Activated CD4-positive, alpha-beta T cell treated with anti-CD3 and anti-CD28 coated beads, Interleukin-2, amount 50 U/mL, for 4 hours (primary cell): Measurements from ENCODE around the gene PLS1.
"Not testable (repeated sequence)": the region's sequence is repeated elsewhere in the genome, so short reads cannot be mapped to it uniquely, and the experiment has no call there.

ENCODE experiments used
- DNase-seq, 2 experiments: peaks; one replicate each; pipeline ENCODE4 v3.0.0-alpha.2; 2020

The PLS1 gene

DNA sequence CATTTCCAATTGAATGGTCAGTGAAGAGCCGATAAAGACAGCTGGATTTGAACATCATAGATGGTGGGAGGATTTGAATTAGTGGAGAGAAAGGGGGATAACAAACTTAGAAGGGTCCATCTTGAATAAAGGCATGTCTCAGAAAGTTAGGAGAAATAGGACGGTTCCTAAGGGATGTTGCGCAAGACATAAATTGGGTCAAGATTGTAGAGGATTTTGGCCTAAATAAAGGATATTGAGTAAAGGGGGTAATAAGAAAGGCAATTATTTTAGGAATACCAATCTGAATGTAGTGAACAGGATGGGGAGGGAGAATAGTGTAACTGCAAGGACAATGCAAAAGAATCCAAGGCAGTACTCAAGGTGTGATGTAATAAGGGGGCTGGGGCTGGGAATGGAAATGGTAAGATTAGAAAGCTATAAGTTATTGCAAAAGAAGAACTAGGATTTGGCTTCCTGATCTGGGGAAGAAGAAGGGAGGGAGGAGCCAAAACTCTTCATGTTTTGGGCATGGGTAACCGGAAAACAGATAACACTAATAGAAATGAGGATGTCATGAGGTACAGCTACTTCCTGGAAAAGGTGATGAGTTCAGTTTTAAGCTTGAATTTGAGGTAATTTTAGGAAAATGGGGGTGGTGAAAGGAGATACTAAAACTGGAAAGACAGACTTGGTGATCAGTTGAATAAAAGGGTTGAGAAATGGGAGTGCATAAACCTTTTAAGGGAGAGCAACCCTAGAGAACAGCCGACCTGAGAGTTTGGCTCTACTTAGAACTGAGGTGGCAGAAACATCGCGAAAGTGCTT is 110.3 kb downstream of the PLS1 start:
- DNase-seq: no peak

DNA sequence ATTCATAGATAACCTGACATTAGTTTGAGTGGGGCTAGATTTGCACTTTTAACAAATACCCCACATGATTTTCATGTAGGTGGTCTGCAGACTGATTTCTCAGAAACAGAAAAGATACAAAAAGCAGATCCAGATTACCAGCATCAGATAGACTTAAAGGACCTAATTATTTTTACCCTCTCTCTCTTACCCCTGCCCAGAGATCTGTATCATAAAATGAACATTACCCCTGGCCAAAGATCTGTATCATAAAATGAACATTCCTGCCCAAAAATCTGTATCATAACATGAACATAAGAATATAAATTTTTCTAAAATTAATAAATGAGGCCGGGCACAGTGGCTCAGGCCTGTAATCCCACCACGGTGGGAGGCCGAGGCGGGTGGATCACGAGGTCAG is 113.0 kb downstream of the PLS1 start:
- DNase-seq: no peak

DNA sequence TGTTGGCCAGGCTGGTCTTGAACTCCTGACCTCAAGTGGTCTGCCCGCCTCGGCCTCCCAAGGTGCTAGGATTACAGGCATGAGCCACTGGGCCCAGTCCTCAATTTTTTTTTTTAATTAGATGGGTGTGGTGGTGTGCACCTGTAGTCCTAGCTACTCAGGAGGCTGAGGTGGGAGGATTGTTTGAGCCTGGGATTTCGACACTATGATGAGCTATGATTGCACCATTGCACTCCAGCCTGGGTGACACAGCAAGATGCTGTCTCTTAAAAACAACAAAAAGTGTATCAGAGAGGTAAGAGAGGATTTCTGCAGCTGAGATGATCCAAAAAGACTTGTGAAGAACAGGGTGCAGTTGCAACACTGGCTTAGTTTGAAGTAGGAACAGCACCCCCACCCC is 118.7 kb downstream of the PLS1 start:
- DNase-seq: not testable (repeated sequence)

DNA sequence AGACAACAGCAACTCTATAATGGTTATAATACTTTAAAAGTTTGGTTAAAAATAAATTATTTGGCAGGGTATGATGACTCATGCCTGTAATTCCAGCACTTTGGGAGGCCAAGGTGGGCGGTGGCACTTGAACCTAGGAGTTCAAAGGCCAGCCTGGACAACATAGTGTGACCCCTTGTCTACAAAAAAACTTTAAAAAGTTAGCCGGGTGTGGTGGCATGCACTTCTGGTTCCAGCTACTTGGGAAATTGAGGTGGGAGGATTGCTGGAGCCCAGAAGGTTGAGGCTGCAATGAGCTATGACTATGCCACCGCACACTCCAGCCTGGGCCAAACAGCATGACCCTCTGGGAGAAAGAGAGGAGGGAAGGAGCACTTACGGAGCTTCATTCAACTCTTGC is 119.9 kb downstream of the PLS1 start:
- no peak for DNase-seq

DNA sequence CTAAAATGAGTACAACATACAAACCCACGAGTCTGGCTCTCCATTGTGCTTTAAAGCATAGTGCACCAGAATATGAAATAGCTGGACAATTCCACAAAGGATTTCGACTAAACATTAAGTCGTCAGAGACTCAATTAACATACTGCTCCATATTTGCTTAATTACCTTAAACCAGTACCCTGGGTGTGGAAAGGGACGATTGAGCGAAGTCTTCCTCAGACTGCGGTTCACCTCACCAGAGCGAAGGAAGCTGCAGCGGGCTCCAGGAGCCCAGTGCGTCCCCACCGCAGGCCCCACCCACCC is 127.4 kb downstream of the PLS1 start:
- DNase-seq: no peak

DNA sequence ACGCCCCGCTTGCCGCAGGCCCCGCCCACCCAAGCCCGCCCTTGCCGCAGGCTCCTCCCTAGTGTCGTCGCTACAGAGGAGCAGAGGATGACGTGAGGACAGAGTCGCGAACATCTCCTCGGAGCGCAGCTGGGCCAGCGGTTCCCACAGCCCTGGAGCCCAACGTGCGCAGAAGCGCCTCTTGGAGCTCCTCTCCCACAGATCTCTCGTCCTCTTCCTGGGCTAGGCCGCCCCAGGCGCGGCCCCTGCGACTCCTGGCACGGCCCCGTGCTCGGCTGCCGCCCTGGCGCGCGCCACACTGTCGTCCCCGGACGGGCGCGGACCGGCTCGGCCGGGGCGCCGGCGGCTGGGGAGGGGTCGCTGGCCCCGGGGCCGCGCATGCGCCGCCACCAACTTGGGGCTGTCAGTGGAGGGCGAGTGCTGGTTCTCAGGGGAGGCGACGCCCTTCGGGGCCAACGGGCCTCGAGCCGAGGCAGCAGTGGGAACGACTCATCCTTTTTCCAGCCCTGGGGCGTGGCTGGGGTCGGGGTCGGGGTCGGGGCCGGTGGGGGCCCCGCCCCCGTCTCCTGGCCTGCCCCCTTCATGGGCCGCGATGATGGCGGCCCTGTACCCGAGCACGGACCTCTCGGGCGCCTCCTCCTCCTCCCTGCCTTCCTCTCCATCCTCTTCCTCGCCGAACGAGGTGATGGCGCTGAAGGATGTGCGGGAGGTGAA is 127.9 kb downstream of the PLS1 start, which contains the start of gene TRPC1:
TSS of gene TRPC1 (plus strand) at position 67 of the 714 bp plus-strand sequence. CDS start at position 593, 526 bp downstream.
- peak; percentile 65 for DNase-seq

DNA sequence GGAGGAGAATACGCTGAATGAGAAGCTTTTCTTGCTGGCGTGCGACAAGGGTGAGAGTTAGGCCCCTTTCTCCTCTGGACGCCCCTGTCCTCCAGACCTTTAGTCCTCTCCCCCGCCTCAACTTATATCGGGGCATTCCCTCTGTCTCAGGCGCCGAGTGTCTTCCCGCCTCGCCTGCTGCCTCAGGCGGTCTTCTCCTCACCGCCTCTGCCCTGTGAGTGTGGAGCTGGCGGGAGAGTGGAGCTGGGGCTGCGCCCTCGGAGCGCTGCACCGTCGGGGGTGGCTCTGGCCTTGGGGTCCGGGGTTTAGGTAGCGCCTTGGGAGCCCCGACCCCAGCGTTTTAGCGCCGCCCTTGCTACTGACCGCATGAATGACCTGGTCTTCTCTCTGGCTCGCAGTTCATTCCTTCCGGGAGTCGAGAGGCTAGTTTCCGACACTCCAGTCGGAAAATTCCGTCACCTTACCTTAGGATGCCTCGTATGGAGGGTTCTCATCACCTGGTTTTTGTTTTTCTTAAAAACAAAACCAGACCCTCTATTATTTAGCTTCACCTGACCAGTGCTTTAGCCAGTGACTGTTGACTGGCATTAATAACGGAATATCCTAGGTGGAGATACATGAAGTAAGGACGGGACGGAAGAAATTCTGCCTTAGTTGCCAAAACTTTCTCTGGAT is 128.6 kb downstream of the PLS1 start:
- no peak for DNase-seq

DNA sequence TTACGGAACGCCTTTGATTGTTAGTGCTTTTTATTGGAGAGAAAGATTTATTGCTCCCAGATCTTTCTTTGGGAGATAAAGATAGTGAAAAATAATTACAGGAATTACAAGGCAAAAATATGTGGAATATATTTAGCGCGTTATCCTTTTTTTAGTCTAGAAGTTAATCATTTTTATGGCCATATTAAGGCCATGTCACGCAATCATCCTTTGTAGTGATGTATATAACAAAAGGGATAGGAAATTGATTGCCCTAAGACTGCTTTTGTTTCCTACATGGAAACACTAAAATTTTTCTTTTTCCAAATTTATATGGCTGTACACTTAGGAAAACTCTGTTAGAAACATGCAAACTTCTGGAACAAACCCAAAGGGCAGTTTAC is 129.2 kb downstream of the PLS1 start:
- no peak for DNase-seq

DNA sequence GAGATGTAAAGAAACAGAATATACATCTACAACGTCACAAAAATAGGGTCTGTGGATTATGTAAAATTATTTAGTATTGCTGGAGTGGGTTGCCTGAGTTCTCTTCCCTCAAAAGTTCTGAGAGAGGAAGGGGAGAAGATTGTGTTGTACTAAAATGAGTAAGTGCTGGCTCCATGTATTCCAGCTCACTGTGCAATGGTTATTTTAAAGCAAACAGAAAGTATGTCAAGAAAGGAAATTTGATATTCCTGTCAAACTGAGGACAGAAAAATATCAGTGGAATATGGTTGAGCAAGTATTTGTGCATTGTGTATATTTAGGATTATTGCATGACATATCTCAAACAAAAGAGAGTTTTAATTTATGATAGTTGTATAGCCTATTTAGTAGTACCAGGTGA is 129.8 kb downstream of the PLS1 start:
- no peak for DNase-seq

DNA sequence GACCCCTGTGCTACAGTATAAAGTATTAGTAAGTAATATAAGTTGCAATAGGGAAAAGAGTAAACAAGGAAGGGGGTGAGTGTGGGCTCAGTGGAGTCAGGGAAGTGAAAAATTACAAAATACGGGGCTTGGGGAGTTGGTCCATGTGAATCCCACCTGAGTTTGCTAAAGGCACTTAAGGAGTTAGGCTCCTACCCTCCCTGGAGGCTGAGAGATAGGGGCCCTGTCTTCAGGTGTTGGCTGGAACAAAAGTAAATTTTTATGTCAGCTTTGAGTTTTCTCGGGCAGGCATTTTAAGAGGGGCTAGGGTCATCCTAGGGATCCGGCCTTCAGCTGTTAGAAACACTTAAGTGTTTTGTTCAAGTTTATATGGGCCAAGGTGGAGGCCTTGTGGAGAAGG is 135.9 kb downstream of the PLS1 start:
- no peak for DNase-seq

DNA sequence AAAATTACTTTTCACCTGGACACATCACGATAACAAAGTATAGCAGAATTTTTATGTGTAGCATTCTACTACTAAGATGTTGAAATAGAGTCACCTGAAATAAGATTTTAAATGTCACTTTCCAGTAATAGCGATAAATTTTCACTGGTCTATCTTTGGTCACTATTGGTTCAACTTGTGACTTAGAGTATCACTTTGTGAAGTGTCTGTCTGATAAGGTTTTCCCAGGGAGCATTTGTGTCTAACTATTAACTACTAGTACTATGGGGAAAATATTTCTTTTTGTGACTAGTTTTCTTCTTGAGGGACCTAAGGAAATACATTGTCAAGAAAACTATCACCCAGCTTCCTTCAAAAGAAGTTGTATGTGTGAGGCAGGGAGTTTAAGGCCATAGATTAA is 138.6 kb downstream of the PLS1 start:
- DNase-seq: no peak

DNA sequence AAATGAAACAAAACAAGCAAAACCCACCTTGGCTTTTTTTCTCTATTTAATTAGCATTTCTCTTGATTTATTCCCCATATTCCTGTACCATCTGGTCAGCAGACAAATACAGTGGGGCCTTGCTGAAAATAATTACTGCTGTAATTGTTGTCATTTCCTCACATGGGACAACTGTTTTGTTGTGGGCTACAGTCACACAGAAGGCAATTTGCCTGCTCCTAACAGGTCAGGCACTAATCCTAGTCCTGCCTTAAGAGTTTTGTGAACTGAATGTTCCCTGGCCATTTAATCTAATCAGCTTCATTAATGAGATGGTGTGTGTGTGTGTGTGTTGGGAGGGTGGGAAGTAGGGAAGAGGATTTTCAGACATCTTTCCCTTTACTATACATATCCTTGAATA is 139.3 kb downstream of the PLS1 start:
- no peak for DNase-seq

DNA sequence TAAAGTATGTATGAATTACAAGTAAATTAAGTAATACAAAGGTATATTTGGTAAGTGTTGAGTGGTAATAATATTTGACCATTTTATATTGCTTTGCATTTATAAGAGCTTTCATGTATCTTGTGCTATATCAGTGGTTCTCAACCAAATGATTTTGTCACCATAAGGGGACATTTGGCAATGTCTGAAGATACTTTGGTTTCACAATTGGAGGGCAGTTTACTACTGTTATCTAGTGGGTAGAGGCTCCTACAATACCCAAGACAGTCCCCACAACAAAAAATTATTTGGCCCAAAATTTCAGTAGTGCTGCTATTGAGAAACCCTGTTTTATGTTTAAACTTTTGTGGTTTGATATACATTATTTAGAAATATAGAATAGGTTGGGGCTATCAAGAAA is 142.2 kb downstream of the PLS1 start:
- no peak for DNase-seq

DNA sequence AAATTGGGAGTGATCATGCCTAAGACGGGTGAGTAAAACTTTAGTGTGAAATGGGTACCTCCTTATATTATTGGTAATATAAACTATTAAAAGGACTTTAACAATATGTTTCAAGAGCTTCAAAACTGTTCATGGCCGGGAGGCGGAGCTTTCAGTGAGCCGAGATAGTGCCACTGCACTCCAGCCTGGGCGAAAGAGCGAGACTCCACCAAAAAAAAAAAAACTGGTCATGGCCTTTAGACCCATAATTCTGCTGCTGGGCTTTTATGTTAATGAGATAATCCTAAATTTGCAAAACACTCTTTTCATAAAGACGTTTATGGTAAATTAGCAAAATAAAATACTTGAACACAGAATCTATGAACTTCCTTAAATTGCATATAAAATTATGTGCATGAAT is 150.5 kb downstream of the PLS1 start:
- DNase-seq: no peak

DNA sequence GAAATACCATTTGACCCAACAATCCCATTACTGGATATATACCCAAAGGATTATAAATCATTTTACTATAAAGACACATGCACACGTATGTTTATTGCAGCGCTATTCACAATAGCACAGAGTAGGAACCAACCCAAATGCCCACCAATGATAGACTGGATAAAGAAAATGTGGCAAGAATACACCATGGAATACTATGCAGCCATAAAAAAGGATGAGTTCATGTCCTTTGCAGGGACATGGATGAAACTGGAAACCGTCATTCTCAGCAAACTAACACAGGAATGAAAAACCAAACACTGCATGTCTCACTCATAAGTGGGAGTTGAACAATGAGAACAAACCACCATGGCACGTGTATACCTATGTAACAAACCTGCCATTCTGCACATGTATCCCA is 154.3 kb downstream of the PLS1 start:
- DNase-seq: not testable (repeated sequence)

DNA sequence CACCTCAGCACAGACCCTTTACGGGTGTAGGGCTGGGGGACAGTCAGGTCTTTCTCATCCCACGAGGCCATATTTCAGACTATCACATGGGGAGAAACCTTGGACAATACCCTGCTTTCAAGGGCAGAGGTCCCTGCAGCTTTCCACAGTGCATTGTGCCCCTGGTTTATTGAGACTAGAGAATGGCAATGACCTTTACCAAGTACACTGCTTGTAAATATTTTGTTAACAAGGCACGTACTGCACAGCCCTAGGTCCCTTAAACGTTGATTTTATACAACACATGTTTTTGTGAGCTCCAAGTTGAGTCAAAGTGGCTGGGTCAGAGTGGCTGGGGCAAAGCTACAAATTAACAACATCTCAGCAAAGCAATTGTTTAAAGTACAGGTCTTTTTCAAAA is 156.4 kb downstream of the PLS1 start:
- not testable (repeated sequence) for DNase-seq

DNA sequence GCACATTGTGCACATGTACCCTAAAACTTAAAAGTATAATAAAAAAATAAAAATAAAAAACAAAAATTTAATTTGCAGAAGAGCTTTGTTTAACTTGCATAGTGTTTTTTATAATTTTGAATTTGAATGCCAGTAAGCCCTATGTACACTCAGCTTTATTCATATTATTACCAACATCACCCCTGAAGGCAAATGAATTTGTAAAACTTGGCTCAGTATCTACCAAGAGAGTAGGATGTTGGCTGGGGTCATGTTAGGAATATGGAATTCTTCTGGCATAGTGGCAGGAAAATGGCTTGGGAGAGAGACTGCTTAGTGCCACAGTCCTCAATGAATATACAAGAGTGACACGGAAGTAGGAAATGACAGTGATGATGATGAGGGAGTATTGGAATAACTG is 158.3 kb downstream of the PLS1 start:
- no peak for DNase-seq
